Keratinocyte (primary cell): ENCODE data around the gene FITM2. TPM values are rescaled to one million over a fixed set of nuclear protein-coding genes. Genes with fewer than 3 reads are reported as not detected.

ENCODE experiments used
- DNase-seq: peaks from one replicate; pipeline ENCODE4 v3.0.0-alpha.2; 2011; ENCODE audit warnings: low read depth, missing footprints, low spot score
- FAIRE-seq: peaks from 2 replicates; lab custom pipeline; 2011; peaks lifted over from hg19 to GRCh38; lab: Jason Lieb, UNC
- H2AFZ ChIP-seq: 2 replicates; pipeline ENCODE4 v1.6.0; 2012; ENCODE audit warnings: low read length, control low read depth, inconsistent platforms; ENCODE audit not compliant: control insufficient read depth
- H3K27ac ChIP-seq: 2 replicates; pipeline ENCODE4 v1.5.1; 2011; ENCODE audit warnings: low read length; ENCODE audit not compliant: control insufficient read depth, insufficient read depth
- H3K27me3 ChIP-seq: 3 replicates; pipeline ENCODE4 v1.6.0; 2011; ENCODE audit warnings: low read length; ENCODE audit not compliant: control insufficient read depth, insufficient read depth; ENCODE audit errors: extremely low read depth
- H3K36me3 ChIP-seq, 2 experiments: 2 replicates in 1 of 2; 3 replicates in 1 of 2; pipeline ENCODE4 v1.5.1; 2011; ENCODE audit warnings: low read length in 2 of 2, mild to moderate bottlenecking in 1 of 2; ENCODE audit not compliant: control insufficient read depth in 2 of 2, insufficient read depth in 2 of 2; ENCODE audit errors: extremely low read depth in 1 of 2
- H3K4me1 ChIP-seq: 3 replicates; pipeline ENCODE4 v1.5.1; 2011; ENCODE audit warnings: low read length; ENCODE audit not compliant: control insufficient read depth, insufficient read depth; ENCODE audit errors: extremely low read depth
- H3K4me2 ChIP-seq: 3 replicates; pipeline ENCODE4 v1.6.0; 2011; ENCODE audit warnings: low read depth, low read length; ENCODE audit not compliant: control insufficient read depth, insufficient read depth; ENCODE audit errors: extremely low read depth
- H3K4me3 ChIP-seq, 3 experiments: fragments of 200-600 bp in 1 of 3; sonication (generic) in 1 of 3; 2 replicates in 2 of 3; 3 replicates in 1 of 3; pipeline ENCODE4 v1.5.1; 2011 to 2016; ENCODE audit warnings: low read length in 3 of 3, mild to moderate bottlenecking in 3 of 3, control low read depth in 2 of 3, inconsistent platforms in 1 of 3, low read depth in 1 of 3, mixed read lengths in 1 of 3, mixed run types in 1 of 3, moderate library complexity in 1 of 3; ENCODE audit not compliant: control insufficient read depth in 2 of 3, insufficient read depth in 2 of 3; ENCODE audit errors: extremely low read depth in 1 of 3
- H3K79me2 ChIP-seq: 2 replicates; pipeline ENCODE4 v1.6.0; 2012; ENCODE audit warnings: low read length; ENCODE audit not compliant: control insufficient read depth, insufficient read depth
- H3K9ac ChIP-seq: 3 replicates; pipeline ENCODE4 v1.6.0; 2011; ENCODE audit warnings: low read length; ENCODE audit not compliant: control insufficient read depth, insufficient read depth; ENCODE audit errors: extremely low read depth
- H3K9me1 ChIP-seq: 3 replicates; pipeline ENCODE4 v1.6.0; 2011; ENCODE audit warnings: low read length; ENCODE audit not compliant: control insufficient read depth, insufficient read depth; ENCODE audit errors: extremely low read depth
- H3K9me3 ChIP-seq: 2 replicates; pipeline ENCODE4 v1.5.1; 2012; ENCODE audit warnings: low read depth, low read length; ENCODE audit not compliant: control insufficient read depth
- H4K20me1 ChIP-seq: 3 replicates; pipeline ENCODE4 v1.6.0; 2011; ENCODE audit warnings: low read length; ENCODE audit not compliant: control insufficient read depth, insufficient read depth; ENCODE audit errors: extremely low read depth
- CTCF ChIP-seq, 3 experiments: IDR thresholded peaks in 1 of 3; conservative IDR thresholded peaks in 1 of 3; optimal IDR thresholded peaks in 1 of 3; 2 replicates in 2 of 3; 3 replicates in 1 of 3; pipeline versions ENCODE3 to v1.5.1; 2011; ENCODE audit warnings: low read length in 3 of 3, mild to moderate bottlenecking in 3 of 3, moderate library complexity in 2 of 3, control low read depth in 1 of 3, inconsistent platforms in 1 of 3; ENCODE audit not compliant: insufficient read depth in 2 of 3; ENCODE audit errors: extremely low read depth in 1 of 3
- EZH2 ChIP-seq: IDR thresholded peaks from one replicate; pipeline ENCODE4 v1.6.1; 2012; ENCODE audit warnings: inconsistent platforms, mild to moderate bottlenecking, low read length, moderate library complexity
- dilution Hi-C: fragments of 300-500 bp; cut with MboI; formaldehyde crosslinking; loops from one replicate; pipeline ENCODE4 v1.7.0; 2020; ENCODE audit warnings: low sequenced_read_pairs; ENCODE audit not compliant: extremely low pct_ligation_motif_present
- polyA plus RNA-seq, 5 experiments: library from polyadenylated mRNA; depleted of rRNA in 3 of 5; stranded (reverse) in 3 of 5; stranded (forward) in 1 of 5; unstranded in 1 of 5; fragments of >200 nt; gene quantifications; 1 replicate in 1 of 5; 2 replicates in 3 of 5; 3 replicates in 1 of 5; pipeline versions ENCODE4 v1.2.1 to v1.2.3, GENCODE V29; 2011 to 2012; ENCODE audit warnings: missing spikeins in 2 of 5, low read depth in 1 of 5, low replicate concordance in 1 of 5

The FITM2 gene
- polyA plus RNA-seq, 1 donor (not counting 4 experiments of a cell fraction or from before 2014, with no cell fraction given): 2.9 TPM

DNA sequence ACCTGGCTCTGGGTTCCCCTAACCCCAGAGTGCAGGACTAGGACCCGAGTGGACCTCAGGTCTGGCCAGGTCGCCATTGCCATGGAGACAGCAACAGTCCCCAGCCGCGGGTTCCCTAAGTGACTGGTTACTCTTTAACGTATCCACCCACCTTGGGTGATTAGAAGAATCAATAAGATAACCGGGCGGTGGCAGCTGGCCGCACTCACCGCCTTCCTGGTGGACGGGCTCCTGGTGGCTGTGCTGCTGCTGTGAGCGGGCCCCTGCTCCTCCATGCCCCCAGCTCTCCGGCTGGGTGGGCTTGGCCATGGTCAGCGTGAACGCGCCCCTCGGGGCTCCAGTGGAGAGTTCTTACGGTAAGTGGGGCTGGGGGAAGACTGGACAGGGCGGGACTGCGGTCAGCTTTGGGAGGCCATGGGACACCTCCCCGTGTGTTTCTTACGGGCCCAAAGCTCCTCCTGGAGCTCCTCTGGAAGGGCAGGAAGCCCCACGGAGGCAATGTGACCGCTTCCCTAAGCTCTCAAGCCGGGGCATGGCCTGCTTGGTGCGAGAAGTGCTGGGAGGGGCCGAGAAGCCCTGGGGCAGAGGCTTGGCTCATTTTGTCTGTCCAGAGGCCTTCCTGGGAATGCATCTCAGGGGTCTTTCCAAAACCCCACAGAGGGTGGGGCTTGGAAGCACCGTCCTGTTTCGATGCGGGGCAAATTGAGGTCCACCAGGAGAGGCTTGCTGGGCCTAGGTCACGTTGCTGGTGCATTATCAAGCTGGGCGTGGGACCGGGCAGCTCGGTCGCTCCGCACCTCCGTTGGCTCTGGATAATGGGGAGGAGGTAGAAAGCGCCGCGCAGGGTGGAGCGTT is 44.7 kb upstream of the FITM2 start, which contains the start of gene HNF4A:
TSS of gene HNF4A (plus strand) at position 202 of the 855 bp plus-strand sequence. CDS start at position 308, 106 bp downstream.
- H3K9me1 ChIP-seq: no peaks in the 10 kb centered on the region
- H3K27ac ChIP-seq: no peak within 1 kb of the TSS
- H3K4me1 ChIP-seq: no peaks in the 10 kb centered on the region
- no peaks in the 10 kb centered on the region for H4K20me1 ChIP-seq
- H3K36me3 ChIP-seq: no peaks in the 10 kb centered on the region
- H3K9me3 ChIP-seq: no peaks in the 10 kb centered on the region
- no peaks in the 10 kb centered on the region for H3K79me2 ChIP-seq
- TF ChIP-seq CTCF (optimal IDR thresholded peaks at IDR 0.05 in 1 of 3, IDR thresholded peaks at IDR 0.05 in 1 of 3, conservative IDR thresholded peaks at IDR 0.05 in 1 of 3; ENCODE audit: extremely low read depth in 1 of 3, insufficient read depth in 2 of 3, low read length in 3 of 3): no peak
- TF ChIP-seq EZH2: no peak
- dilution Hi-C loops: no loop called here
- no peak within 1 kb of the TSS for H3K9ac ChIP-seq
- no peak within 1 kb of the TSS for H3K4me3 ChIP-seq
- peaks cover 3% of the 10 kb centered on the region for H3K27me3 ChIP-seq
- no peak for DNase-seq
- H2AFZ ChIP-seq: no peak within 1 kb of the TSS
- H3K4me2 ChIP-seq: no peak within 1 kb of the TSS
- no peak for FAIRE-seq

- Histone ChIP-seq H3K9me1 (no peaks in the 10 kb centered on the region), H3K4me2 (no peak overlapping the region), H3K27me3 (peaks cover 3% of the 10 kb centered on the region), H2AFZ (no peak overlapping the region), H3K9ac (no peak overlapping the region), H3K79me2 (no peaks in the 10 kb centered on the region), H3K9me3 (no peaks in the 10 kb centered on the region), H4K20me1 (no peaks in the 10 kb centered on the region), H3K27ac (no peak overlapping the region), H3K36me3 (no peaks in the 10 kb centered on the region), H3K4me3 (no peak overlapping the region), H3K4me1 (no peaks in the 10 kb centered on the region)
- TF ChIP-seq EZH2 (no peak), CTCF (optimal IDR thresholded peaks at IDR 0.05 in 1 of 3, IDR thresholded peaks at IDR 0.05 in 1 of 3, conservative IDR thresholded peaks at IDR 0.05 in 1 of 3; ENCODE audit: extremely low read depth in 1 of 3, insufficient read depth in 2 of 3, low read length in 3 of 3) (no peak)
- no peak for FAIRE-seq
- dilution Hi-C loops: no loop called here
- DNase-seq: no peak
These were observed 44.0 kb upstream of the FITM2 start for GRCh38 chr20:44354979-44355497.
